PC-9 (cell line): ENCODE results near the gene SNRPD3.

ENCODE experiments used
- EZH2 ChIP-seq: fragments of 200-600 bp; sonication (generic); IDR thresholded peaks from 2 replicates; pipeline ENCODE4 v1.8.0; 2017; ENCODE audit warnings: antibody characterized with exemption, low read depth
- TF ChIP-seq, protein P1 (sequence below): fragments of 200-600 bp; sonication (generic); conservative IDR thresholded peaks from 2 replicates; pipeline ENCODE4 v1.6.1; 2017; ENCODE audit warnings: mixed run types, antibody characterized with exemption, mild to moderate bottlenecking, moderate library complexity

- TF ChIP-seq, protein P1, sequence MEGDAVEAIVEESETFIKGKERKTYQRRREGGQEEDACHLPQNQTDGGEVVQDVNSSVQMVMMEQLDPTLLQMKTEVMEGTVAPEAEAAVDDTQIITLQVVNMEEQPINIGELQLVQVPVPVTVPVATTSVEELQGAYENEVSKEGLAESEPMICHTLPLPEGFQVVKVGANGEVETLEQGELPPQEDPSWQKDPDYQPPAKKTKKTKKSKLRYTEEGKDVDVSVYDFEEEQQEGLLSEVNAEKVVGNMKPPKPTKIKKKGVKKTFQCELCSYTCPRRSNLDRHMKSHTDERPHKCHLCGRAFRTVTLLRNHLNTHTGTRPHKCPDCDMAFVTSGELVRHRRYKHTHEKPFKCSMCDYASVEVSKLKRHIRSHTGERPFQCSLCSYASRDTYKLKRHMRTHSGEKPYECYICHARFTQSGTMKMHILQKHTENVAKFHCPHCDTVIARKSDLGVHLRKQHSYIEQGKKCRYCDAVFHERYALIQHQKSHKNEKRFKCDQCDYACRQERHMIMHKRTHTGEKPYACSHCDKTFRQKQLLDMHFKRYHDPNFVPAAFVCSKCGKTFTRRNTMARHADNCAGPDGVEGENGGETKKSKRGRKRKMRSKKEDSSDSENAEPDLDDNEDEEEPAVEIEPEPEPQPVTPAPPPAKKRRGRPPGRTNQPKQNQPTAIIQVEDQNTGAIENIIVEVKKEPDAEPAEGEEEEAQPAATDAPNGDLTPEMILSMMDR, result no peak
- no peak for TF ChIP-seq EZH2
These were observed 39.5 kb upstream of the SNRPD3 start for GRCh38 chr22:24516301-24516737.
